Measurements from ENCODE around the gene ASXL2.

Gene ASXL2

GRCh38 chr2:25684577-25685473, 193.5 kb downstream of the ASXL2 start:
- no peak for DNase-seq

Data from activated CD4-positive, alpha-beta T cell treated with anti-CD3 and anti-CD28 coated beads, Interleukin-2, amount 50 U/mL, for 48 hours (primary cell).